Ascending aorta (tissue), 2 donors: ENCODE results near the gene GNB5. TPM values are rescaled to one million over a fixed set of nuclear protein-coding genes. Genes with fewer than 3 reads are reported as not detected.

Experiments used
- DNase-seq, 2 donors: peaks; one replicate each; pipeline ENCODE4 v3.0.0-alpha.2; 2019; ENCODE audit warnings: low spot score in 2 of 2
- H3K27ac ChIP-seq, 2 donors: fragments of 200-600 bp; sonication (generic); one replicate each; pipeline ENCODE4 v1.5.1; 2016 to 2017; ENCODE audit warnings: mild to moderate bottlenecking in 1 of 2
- H3K27me3 ChIP-seq: fragments of 200-600 bp; sonication (generic); one replicate; pipeline ENCODE4 v1.5.1; 2017
- H3K36me3 ChIP-seq, 2 donors: fragments of 200-600 bp; sonication (generic); one replicate each; pipeline ENCODE4 v1.5.1; 2016
- H3K4me1 ChIP-seq, 2 donors: fragments of 200-600 bp; sonication (generic); one replicate each; pipeline ENCODE4 v1.5.1; 2016 to 2017; ENCODE audit warnings: mild to moderate bottlenecking in 1 of 2
- H3K4me3 ChIP-seq, 2 donors: fragments of 200-600 bp; sonication (generic); one replicate each; pipeline ENCODE4 v1.5.1; 2016 to 2017; ENCODE audit warnings: mild to moderate bottlenecking in 1 of 2
- H3K9me3 ChIP-seq, 2 donors: fragments of 200-600 bp; sonication (generic); one replicate each; pipeline ENCODE4 v1.5.1; 2016
- intact Hi-C: fragments of 100-400 bp; cut with DNase I; formaldehyde crosslinking; loops from one replicate; pipeline ENCODE4 v1.15.1; 2023
- total RNA-seq: library from RNA; depleted of rRNA; stranded (reverse); fragments of >200 nt; gene quantifications from one replicate; pipeline ENCODE4 v1.1.0, GENCODE V29; 2016
- TF ChIP-seq, protein P1 (sequence below), 3 experiments: fragments of 200-600 bp in 2 of 3; fragments of 450-650 bp in 1 of 3; sonication (generic) in 2 of 3; IDR thresholded peaks; one replicate each; pipeline ENCODE4 v1.5.1; 2016 to 2019; ENCODE audit warnings: antibody characterized with exemption in 3 of 3, mild to moderate bottlenecking in 1 of 3, moderate library complexity in 1 of 3

GNB5 gene
- total RNA-seq, 1 donor from 2014 or later: 8.8 TPM

GRCh38 chr15:52115598-52116427 is 75.4 kb downstream of the GNB5 start:
- Histone ChIP-seq H3K4me3 (no peak overlapping the region), H3K4me1 (peaks cover 3% of the 10 kb centered on the region in 2 donors), H3K27ac (no peak overlapping the region), H3K36me3 (peaks cover 0 to 5% of the 10 kb centered on the region in 2 donors), H3K9me3 (no peaks in the 10 kb centered on the region), H3K27me3 (no peaks in the 10 kb centered on the region)
- DNase-seq: no peak
- intact Hi-C loops: no loop called here
- TF ChIP-seq, protein P1, sequence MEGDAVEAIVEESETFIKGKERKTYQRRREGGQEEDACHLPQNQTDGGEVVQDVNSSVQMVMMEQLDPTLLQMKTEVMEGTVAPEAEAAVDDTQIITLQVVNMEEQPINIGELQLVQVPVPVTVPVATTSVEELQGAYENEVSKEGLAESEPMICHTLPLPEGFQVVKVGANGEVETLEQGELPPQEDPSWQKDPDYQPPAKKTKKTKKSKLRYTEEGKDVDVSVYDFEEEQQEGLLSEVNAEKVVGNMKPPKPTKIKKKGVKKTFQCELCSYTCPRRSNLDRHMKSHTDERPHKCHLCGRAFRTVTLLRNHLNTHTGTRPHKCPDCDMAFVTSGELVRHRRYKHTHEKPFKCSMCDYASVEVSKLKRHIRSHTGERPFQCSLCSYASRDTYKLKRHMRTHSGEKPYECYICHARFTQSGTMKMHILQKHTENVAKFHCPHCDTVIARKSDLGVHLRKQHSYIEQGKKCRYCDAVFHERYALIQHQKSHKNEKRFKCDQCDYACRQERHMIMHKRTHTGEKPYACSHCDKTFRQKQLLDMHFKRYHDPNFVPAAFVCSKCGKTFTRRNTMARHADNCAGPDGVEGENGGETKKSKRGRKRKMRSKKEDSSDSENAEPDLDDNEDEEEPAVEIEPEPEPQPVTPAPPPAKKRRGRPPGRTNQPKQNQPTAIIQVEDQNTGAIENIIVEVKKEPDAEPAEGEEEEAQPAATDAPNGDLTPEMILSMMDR (IDR thresholded peaks at IDR 0.05): no peak

GRCh38 chr15:52114261-52115055 is 76.7 kb downstream of the GNB5 start:
- TF ChIP-seq, protein P1 (IDR thresholded peaks at IDR 0.05): no peak

DNA sequence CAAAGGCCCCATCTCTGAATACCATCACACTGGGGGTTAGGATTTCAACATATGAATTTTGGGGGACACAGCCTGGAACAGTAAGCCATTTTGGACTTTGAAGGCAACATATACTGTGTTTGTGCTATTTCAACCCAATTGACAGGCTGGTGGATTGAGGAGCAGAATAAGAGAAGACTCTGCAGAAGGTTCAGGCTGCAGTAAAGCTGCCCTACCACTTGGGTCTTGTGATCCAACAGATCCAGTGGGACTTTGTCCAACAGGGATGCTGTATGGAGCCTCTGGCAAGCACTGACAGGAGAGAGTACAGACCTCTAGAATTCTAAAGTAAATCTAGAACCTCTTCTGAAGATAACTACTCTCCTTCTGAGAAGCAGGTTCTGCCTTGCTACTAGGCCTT is 77.5 kb downstream of the GNB5 start:
- H3K4me3 ChIP-seq: no peak overlapping the region
- H3K9me3 ChIP-seq: no peaks in the 10 kb centered on the region
- H3K27me3 ChIP-seq: no peaks in the 10 kb centered on the region
- peak in 1 of 2 donors; percentile 24 for DNase-seq
- TF ChIP-seq, protein P1 (IDR thresholded peaks at IDR 0.05): no peak
- no peak overlapping the region for H3K27ac ChIP-seq
- intact Hi-C loops: no loop called here
- peaks cover 3% of the 10 kb centered on the region in 2 donors for H3K4me1 ChIP-seq
- H3K36me3 ChIP-seq: no peaks in the 10 kb centered on the region

More at GRCh38 chr15:52114261-52115055, 76.7 kb downstream of the GNB5 start:
- no peaks in the 10 kb centered on the region for H3K27me3 ChIP-seq
- H3K4me1 ChIP-seq: peaks cover 3% of the 10 kb centered on the region in 2 donors
- peak in 1 of 2 donors; percentile 30 for DNase-seq
- no peaks in the 10 kb centered on the region for H3K36me3 ChIP-seq
- no peaks in the 10 kb centered on the region for H3K9me3 ChIP-seq
- H3K27ac ChIP-seq: no peak overlapping the region
- no peak overlapping the region for H3K4me3 ChIP-seq
- intact Hi-C loops: no loop called here

- intact Hi-C loops: no loop called here
- DNase-seq: peak in 1 of 2 donors; percentile 33
- Histone ChIP-seq H3K4me1 (peaks cover 3% of the 10 kb centered on the region in 2 donors), H3K9me3 (no peaks in the 10 kb centered on the region), H3K36me3 (no peaks in the 10 kb centered on the region), H3K27ac (no peak overlapping the region), H3K4me3 (no peak overlapping the region), H3K27me3 (no peaks in the 10 kb centered on the region)
- TF ChIP-seq, protein P1 (IDR thresholded peaks at IDR 0.05): no peak
Measured at GRCh38 chr15:52113235-52113634, 78.0 kb downstream of the GNB5 start.

- Histone ChIP-seq H3K4me1 (peaks cover 3% of the 10 kb centered on the region in 2 donors), H3K9me3 (no peaks in the 10 kb centered on the region), H3K36me3 (no peaks in the 10 kb centered on the region), H3K27ac (no peak overlapping the region), H3K4me3 (peak overlapping the region; percentile 37 to 66), H3K27me3 (no peaks in the 10 kb centered on the region)
- intact Hi-C loops: no loop called here
- TF ChIP-seq, protein P1 (IDR thresholded peaks at IDR 0.05): peak in 1 of 3 experiments; percentile 9
- DNase-seq: peak in 1 of 2 donors; percentile 57
Measured at GRCh38 chr15:52112203-52112750, 78.9 kb downstream of the GNB5 start.
